NCI-H128 (cell line): ENCODE results near the gene GLRX5.
A peak's percentile ranks its signal among the peaks of the same experiment; 100 is the strongest.

Source experiments
- DNase-seq: peaks from one replicate; lab custom pipeline; 2025; ENCODE audit not compliant: unreplicated experiment; lab: John Stamatoyannopoulos, UW

Gene GLRX5

GRCh38 chr14:95515596-95516552, 19.0 kb upstream of the GLRX5 start:
- DNase-seq, result peak; percentile 36

- DNase-seq, result no peak
Observed at GRCh38 chr14:95516554-95517181, 18.2 kb upstream of the GLRX5 start, which contains the start of gene SYNE3. TSS of gene SYNE3 (minus strand) at chr14:95516650. CDS start at chr14:95475821, 40,829 bp downstream.

- DNase-seq, result no peak
Observed at GRCh38 chr14:95518045-95518751, 16.7 kb upstream of the GLRX5 start.

- no peak for DNase-seq
Observed at GRCh38 chr14:95519699-95520098, 15.2 kb upstream of the GLRX5 start.

GRCh38 chr14:95520346-95520745, 14.5 kb upstream of the GLRX5 start:
- DNase-seq, result no peak

- no peak for DNase-seq
Observed at GRCh38 chr14:95521001-95521400, 13.8 kb upstream of the GLRX5 start.

- no peak for DNase-seq
Observed at GRCh38 chr14:95522116-95522515, 12.7 kb upstream of the GLRX5 start.

GRCh38 chr14:95522556-95522955, 12.3 kb upstream of the GLRX5 start:
- no peak for DNase-seq

GRCh38 chr14:95523051-95523814, 11.6 kb upstream of the GLRX5 start:
- DNase-seq, result no peak

- no peak for DNase-seq
Observed at GRCh38 chr14:95523815-95524448, 10.9 kb upstream of the GLRX5 start.

- DNase-seq, result no peak
Observed at GRCh38 chr14:95524706-95525512, 9.9 kb upstream of the GLRX5 start.

- no peak for DNase-seq
Observed at GRCh38 chr14:95525999-95526398, 8.9 kb upstream of the GLRX5 start.

- DNase-seq, result no peak
Observed at GRCh38 chr14:95526483-95527386, 8.1 kb upstream of the GLRX5 start.

GRCh38 chr14:95527387-95528002, 7.4 kb upstream of the GLRX5 start:
- DNase-seq, result no peak

GRCh38 chr14:95529216-95529615, 5.6 kb upstream of the GLRX5 start:
- no peak for DNase-seq

GRCh38 chr14:95530473-95531276, 4.2 kb upstream of the GLRX5 start:
- no peak for DNase-seq

- no peak for DNase-seq
Observed at GRCh38 chr14:95531473-95531872, 3.4 kb upstream of the GLRX5 start.
